ENCODE results near the gene MRM3. TPM values are rescaled to one million over a fixed set of nuclear protein-coding genes. Genes with fewer than 3 reads are reported as not detected.
"Not testable (repeated sequence)": the region's sequence is repeated elsewhere in the genome, so short reads cannot be mapped to it uniquely, and the experiment has no call there.

MRM3 gene
- total RNA-seq, 1 donor from 2014 or later, result 10.4 TPM

DNA sequence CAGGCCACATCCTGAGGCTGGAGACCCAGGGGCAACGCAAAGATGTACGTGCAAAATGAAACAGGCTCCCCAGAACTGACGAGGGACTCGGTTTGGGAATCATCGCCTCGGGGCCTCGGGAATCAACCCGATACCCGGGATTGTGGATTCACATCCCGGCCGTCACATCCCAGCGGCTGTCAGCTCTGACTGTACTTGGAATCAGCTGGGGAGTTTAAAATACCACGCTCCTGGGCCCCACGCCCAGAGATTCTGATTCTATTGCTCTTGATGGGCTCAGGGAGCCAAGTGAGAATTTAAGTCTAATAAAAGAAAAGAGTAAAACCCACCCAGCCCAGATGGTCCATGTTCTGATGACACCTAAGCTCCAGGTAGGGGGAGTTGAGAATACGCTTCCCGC lies 42.2 kb downstream of the MRM3 start:
- peaks cover 17% of the 10 kb centered on the region for H3K36me3 Mint-ChIP-seq (ENCODE audit: unreplicated experiment)
- no peak overlapping the region for H3K27ac Mint-ChIP-seq (ENCODE audit: unreplicated experiment)
- DNase-seq (ENCODE audit: extremely low spot score, unreplicated experiment), result no peak
- no peaks in the 10 kb centered on the region for H3K9me3 Mint-ChIP-seq (ENCODE audit: unreplicated experiment)
- no peak for TF ChIP-seq CTCF (IDR thresholded peaks at IDR 0.05)
- H3K4me1 Mint-ChIP-seq (ENCODE audit: unreplicated experiment), result peaks cover 11% of the 10 kb centered on the region
- no peaks in the 10 kb centered on the region for H3K27me3 Mint-ChIP-seq (ENCODE audit: unreplicated experiment)
- H3K4me3 Mint-ChIP-seq (ENCODE audit: unreplicated experiment), result no peak overlapping the region

DNA sequence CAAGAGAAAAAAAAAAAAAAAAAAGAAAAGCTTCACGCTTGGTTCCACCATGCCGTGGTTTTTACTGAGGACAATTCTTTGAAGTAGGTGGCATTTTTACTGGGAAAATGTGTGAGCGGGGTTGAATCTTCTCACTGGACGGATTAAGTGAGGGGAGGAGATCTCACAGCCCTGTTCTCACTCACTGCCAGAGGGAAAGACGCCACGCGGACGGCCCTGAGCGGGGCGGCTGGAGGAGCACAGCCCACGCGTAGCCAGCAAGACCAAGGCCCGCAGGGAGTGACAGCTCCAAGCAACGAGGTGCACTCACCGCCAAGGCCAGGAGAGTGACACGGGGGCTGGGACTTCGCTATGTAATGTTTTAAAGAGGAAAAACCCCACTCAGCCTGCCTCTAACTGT lies 43.1 kb downstream of the MRM3 start:
- H3K9me3 Mint-ChIP-seq (ENCODE audit: unreplicated experiment), result no peaks in the 10 kb centered on the region
- DNase-seq (ENCODE audit: extremely low spot score, unreplicated experiment), result no peak
- TF ChIP-seq CTCF (IDR thresholded peaks at IDR 0.05), result no peak
- peaks cover 17% of the 10 kb centered on the region for H3K4me1 Mint-ChIP-seq (ENCODE audit: unreplicated experiment)
- no peak overlapping the region for H3K27ac Mint-ChIP-seq (ENCODE audit: unreplicated experiment)
- H3K36me3 Mint-ChIP-seq (ENCODE audit: unreplicated experiment), result peaks cover 12% of the 10 kb centered on the region
- H3K27me3 Mint-ChIP-seq (ENCODE audit: unreplicated experiment), result no peaks in the 10 kb centered on the region
- H3K4me3 Mint-ChIP-seq (ENCODE audit: unreplicated experiment), result no peak overlapping the region

DNA sequence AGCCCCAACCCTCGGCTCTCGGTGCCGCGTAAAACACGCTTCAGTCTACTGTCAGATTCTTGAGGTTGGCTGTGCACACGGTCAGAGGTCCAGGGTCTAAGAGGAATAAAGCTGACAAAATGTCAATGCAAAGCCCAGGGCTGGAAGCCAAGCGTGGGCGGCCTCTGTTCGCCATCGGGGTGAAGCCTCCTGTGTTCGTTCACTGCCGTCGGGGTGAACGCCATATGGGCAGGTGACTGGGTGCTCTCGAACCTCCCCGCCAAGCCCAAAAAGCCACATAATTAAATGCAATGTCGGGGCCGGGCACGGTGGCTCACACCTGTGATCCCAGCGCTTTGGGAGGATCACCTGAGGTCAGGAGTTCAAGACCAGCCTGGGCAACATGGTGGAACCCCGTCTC lies 44.6 kb downstream of the MRM3 start:
- no peak for DNase-seq (ENCODE audit: extremely low spot score, unreplicated experiment)
- peaks cover 12% of the 10 kb centered on the region for H3K36me3 Mint-ChIP-seq (ENCODE audit: unreplicated experiment)
- TF ChIP-seq CTCF (IDR thresholded peaks at IDR 0.05), result no peak
- H3K27ac Mint-ChIP-seq (ENCODE audit: unreplicated experiment), result no peak overlapping the region
- H3K27me3 Mint-ChIP-seq (ENCODE audit: unreplicated experiment), result no peaks in the 10 kb centered on the region
- peaks cover 18% of the 10 kb centered on the region for H3K4me1 Mint-ChIP-seq (ENCODE audit: unreplicated experiment)
- H3K9me3 Mint-ChIP-seq (ENCODE audit: unreplicated experiment), result no peaks in the 10 kb centered on the region
- H3K4me3 Mint-ChIP-seq (ENCODE audit: unreplicated experiment), result no peak overlapping the region

GRCh38 chr17:828761-829160 lies 46.6 kb downstream of the MRM3 start:
- Mint-ChIP-seq H3K27me3 (ENCODE audit: unreplicated experiment) (no peaks in the 10 kb centered on the region), H3K27ac (ENCODE audit: unreplicated experiment) (peak overlapping the region; percentile 71), H3K36me3 (ENCODE audit: unreplicated experiment) (peaks cover 12% of the 10 kb centered on the region), H3K4me1 (ENCODE audit: unreplicated experiment) (peaks cover 23% of the 10 kb centered on the region), H3K4me3 (ENCODE audit: unreplicated experiment) (no peak overlapping the region), H3K9me3 (ENCODE audit: unreplicated experiment) (no peaks in the 10 kb centered on the region)
- no peak for TF ChIP-seq CTCF (IDR thresholded peaks at IDR 0.05)
- no peak for DNase-seq (ENCODE audit: extremely low spot score, unreplicated experiment)

DNA sequence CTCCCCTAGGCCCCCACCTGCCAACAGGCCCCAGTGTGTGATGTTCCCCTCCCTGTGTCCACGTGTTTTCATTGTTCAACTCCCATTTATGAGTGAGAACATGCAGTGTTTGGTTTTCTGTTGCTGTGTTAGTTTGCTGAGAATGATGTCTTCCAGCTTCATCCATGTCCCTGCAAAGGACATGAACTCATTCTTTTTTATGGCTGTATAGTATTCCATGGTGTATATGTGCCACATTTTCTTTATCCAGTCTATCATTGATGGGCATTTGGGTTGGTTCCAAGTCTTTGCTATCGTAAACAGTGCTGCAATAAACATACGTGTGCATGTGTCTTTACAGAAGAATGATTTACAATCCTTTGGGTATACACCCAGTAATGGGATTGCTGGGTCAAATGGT lies 47.5 kb downstream of the MRM3 start:
- peaks cover 11% of the 10 kb centered on the region for H3K36me3 Mint-ChIP-seq (ENCODE audit: unreplicated experiment)
- H3K27ac Mint-ChIP-seq (ENCODE audit: unreplicated experiment); H3K27me3 Mint-ChIP-seq (ENCODE audit: unreplicated experiment); H3K9me3 Mint-ChIP-seq (ENCODE audit: unreplicated experiment); DNase-seq (ENCODE audit: extremely low spot score, unreplicated experiment); H3K4me3 Mint-ChIP-seq (ENCODE audit: unreplicated experiment): not testable (repeated sequence)
- H3K4me1 Mint-ChIP-seq (ENCODE audit: unreplicated experiment), result peaks cover 25% of the 10 kb centered on the region

DNA sequence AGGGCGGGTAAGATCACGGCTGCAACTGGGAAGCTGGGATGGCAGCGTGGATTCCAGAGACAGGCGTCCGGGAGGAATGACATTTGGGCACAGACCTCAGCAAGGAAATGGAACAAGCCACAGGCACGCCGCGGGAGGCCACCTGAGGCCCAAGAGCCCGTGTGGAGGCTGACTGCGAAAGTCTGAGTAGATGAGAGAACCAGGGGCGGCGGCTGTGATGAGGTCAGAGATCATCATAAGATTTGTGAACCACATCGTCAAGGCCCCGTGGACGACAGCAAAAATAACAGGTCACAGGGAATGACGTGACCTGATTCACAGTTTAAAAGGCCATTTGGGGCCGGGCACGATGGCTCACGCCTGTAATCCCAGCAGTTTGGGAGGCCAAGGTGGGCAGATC lies 48.2 kb downstream of the MRM3 start:
- TF ChIP-seq CTCF (IDR thresholded peaks at IDR 0.05), result no peak
- no peak for DNase-seq (ENCODE audit: extremely low spot score, unreplicated experiment)
- Mint-ChIP-seq H3K27ac (ENCODE audit: unreplicated experiment) (peak overlapping the region; percentile 63), H3K36me3 (ENCODE audit: unreplicated experiment) (peaks cover 7% of the 10 kb centered on the region), H3K27me3 (ENCODE audit: unreplicated experiment) (no peaks in the 10 kb centered on the region), H3K4me3 (ENCODE audit: unreplicated experiment) (no peak overlapping the region), H3K9me3 (ENCODE audit: unreplicated experiment) (no peaks in the 10 kb centered on the region), H3K4me1 (ENCODE audit: unreplicated experiment) (peaks cover 31% of the 10 kb centered on the region)
